ENCODE results near the gene TNFAIP8.

TNFAIP8 gene

DNA sequence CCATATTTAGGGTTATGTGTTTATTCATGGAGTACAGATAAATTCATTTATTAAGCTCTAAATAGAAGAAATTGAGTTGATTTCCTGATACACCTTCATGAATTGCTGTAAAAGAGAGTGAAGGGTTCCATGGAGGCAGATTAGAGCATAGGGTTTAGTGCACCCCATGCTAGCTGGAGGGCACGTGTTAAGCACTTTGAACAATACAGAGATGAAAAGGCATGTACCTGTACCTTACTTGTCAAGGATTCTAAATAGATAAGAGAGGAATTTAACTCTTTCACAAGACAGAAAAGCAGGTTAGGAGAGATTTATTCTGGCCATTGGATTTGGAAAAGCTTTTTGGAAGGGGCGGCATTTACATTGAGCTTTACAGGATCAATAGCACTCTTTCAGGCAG is 23.3 kb downstream of the TNFAIP8 start:
- TF ChIP-seq, protein P1, sequence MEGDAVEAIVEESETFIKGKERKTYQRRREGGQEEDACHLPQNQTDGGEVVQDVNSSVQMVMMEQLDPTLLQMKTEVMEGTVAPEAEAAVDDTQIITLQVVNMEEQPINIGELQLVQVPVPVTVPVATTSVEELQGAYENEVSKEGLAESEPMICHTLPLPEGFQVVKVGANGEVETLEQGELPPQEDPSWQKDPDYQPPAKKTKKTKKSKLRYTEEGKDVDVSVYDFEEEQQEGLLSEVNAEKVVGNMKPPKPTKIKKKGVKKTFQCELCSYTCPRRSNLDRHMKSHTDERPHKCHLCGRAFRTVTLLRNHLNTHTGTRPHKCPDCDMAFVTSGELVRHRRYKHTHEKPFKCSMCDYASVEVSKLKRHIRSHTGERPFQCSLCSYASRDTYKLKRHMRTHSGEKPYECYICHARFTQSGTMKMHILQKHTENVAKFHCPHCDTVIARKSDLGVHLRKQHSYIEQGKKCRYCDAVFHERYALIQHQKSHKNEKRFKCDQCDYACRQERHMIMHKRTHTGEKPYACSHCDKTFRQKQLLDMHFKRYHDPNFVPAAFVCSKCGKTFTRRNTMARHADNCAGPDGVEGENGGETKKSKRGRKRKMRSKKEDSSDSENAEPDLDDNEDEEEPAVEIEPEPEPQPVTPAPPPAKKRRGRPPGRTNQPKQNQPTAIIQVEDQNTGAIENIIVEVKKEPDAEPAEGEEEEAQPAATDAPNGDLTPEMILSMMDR (IDR thresholded peaks at IDR 0.05; ENCODE audit: low read depth, low read length), result no peak
- no peak overlapping the region for H3K4me3 ChIP-seq (ENCODE audit: low read depth, low read length)
- DNase-seq (ENCODE audit: low read depth, low spot score), result no peak
- in situ Hi-C loops (cut with HindIII; ENCODE audit: low sequenced_read_pairs), result no loop called here

DNA sequence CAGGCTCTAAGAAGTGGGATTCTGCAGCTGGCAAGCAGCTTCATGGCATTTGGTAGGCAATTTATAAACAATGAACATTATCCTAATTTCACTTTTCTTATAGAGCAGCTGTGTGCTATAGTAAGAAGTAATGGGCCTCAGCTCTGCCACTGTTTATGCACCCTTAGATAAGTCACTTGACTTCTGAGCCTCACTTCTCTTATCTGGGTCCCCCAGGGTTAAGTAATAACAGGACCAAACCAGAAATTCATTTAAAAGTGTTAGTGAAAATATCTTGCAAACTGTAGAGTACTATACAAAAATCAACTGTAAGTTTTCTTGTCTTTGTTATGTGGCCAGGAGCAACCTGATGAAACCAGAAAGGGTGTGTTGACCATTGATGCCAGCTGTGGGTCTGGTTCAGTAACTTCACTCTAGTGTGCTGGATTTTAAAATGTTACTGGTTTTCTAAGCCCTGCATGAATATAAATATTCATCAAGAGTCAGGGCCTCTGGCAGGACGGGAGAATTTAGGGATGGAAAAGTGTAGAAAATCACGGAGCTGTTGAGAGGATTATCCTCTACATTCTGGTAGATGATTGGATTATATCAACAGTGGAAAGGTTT is 24.2 kb downstream of the TNFAIP8 start:
- in situ Hi-C loops (cut with HindIII; ENCODE audit: low sequenced_read_pairs), result no loop called here
- no peak overlapping the region for H3K4me3 ChIP-seq (ENCODE audit: low read depth, low read length)

DNA sequence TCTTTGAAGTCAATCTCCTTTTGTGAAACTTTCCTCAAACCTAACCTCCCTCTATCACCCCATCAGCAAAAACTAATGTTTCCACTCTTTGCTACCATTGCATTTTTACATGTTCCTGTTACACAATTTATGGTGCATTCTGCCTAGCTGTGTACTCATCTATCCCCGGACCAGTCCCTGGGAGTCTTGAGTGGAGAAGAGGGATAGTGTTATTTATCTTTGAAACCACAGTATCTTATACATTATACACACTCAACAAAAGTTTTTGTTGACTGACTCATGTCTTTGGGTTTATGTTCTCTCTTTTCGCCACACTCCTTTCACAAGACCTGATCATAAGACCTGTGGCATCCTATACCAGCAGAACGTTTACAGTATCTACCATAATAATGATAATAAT is 26.4 kb downstream of the TNFAIP8 start:
- TF ChIP-seq, protein P1 (IDR thresholded peaks at IDR 0.05; ENCODE audit: low read depth, low read length), result no peak
- H3K4me3 ChIP-seq (ENCODE audit: low read depth, low read length), result no peak overlapping the region
- in situ Hi-C loops (cut with HindIII; ENCODE audit: low sequenced_read_pairs), result no loop called here
- DNase-seq (ENCODE audit: low read depth, low spot score), result no peak

More for the DNA sequence above, 24.2 kb downstream of the TNFAIP8 start:
- TF ChIP-seq, protein P1 (IDR thresholded peaks at IDR 0.05; ENCODE audit: low read depth, low read length), result no peak
- DNase-seq (ENCODE audit: low read depth, low spot score), result no peak

DNA sequence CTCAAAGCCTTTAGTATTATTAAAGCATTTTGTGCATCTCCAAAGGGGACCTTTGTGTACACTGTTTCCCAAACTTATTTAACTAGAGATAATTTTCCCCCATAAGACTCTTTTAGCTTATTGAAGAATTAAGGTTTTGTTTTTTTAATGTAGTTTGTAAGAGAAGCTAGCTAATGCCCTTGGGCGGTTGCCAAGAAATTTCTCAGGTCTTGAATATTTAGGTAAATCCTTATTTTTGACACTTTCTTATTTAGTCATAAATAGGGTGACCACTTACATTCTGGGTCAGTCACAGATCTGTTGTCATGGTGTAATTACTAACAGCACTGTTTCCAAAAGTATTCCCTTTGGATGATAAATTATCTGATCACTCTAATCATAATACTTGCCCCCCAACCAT is 27.2 kb downstream of the TNFAIP8 start:
- H3K4me3 ChIP-seq (ENCODE audit: low read depth, low read length), result no peak overlapping the region
- no peak for DNase-seq (ENCODE audit: low read depth, low spot score)
- in situ Hi-C loops (cut with HindIII; ENCODE audit: low sequenced_read_pairs), result no loop called here
- TF ChIP-seq, protein P1 (IDR thresholded peaks at IDR 0.05; ENCODE audit: low read depth, low read length), result no peak

DNA sequence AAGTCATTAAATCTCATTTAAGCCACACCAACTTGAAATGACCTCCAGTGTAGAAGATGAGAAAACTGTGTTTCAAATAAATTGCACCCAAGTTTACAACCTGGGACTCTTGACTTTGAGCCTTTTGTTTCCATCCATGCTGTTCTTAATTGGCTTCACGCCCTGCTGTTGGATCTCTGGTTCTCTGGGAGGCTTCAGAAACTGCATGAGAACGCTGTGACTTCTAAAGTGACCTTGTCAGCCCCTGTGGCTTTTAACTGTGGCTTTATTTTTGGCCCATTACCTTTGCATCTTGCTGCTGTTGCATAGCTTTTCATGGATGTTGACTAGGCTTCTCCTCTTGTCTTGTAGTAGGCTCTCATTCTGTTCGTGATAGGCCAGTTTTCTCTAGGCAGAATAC is 29.3 kb downstream of the TNFAIP8 start:
- no peak overlapping the region for H3K4me3 ChIP-seq (ENCODE audit: low read depth, low read length)
- TF ChIP-seq, protein P1 (IDR thresholded peaks at IDR 0.05; ENCODE audit: low read depth, low read length), result no peak
- in situ Hi-C loops (cut with HindIII; ENCODE audit: low sequenced_read_pairs), result no loop called here

DNA sequence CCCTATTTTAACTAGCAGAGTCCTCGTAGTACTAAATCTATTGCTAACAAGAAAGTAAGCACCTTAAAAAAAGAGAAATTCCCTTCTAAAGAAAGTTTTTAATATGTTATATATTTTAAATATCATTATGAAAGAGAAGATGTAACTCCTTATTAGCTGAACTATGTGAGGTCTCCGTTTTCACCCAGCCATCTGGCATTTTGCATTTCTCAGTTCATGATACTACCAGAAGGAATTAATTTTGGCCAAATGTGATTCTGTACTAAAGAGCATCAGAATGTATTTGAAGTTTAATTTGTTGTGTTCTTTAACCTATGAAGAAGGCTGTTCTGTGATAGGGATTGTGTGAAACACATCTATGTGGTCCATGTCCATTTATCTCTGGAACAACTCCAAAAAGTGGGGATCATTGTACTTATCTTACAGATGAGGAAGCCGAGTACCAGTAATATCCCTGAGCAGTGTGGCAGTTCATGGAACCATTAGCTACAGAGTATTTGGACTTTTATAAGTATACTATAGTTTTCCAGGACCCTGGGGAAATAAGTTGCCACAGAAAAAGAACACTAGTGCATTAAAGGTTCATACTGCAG is 29.8 kb downstream of the TNFAIP8 start:
- no peak overlapping the region for H3K4me3 ChIP-seq (ENCODE audit: low read depth, low read length)
- in situ Hi-C loops (cut with HindIII; ENCODE audit: low sequenced_read_pairs), result no loop called here
- no peak for DNase-seq (ENCODE audit: low read depth, low spot score)
- TF ChIP-seq, protein P1 (IDR thresholded peaks at IDR 0.05; ENCODE audit: low read depth, low read length), result no peak

More for the DNA sequence above, 29.3 kb downstream of the TNFAIP8 start:
- DNase-seq (ENCODE audit: low read depth, low spot score), result no peak
